HCT116 (cell line): ENCODE data around the gene FBXO42. TPM values are rescaled to one million over a fixed set of nuclear protein-coding genes. Genes with fewer than 3 reads are reported as not detected.

Experiments
- ATAC-seq: fragments of 200-7000 bp; cut with Tn5 transposase; 2 replicates; pipeline ENCODE4 v1.9.1; 2020; ENCODE audit warnings: mild to moderate bottlenecking, moderate library complexity
- BruUV-seq: library from RNA; stranded (reverse); fragments of 400-500 nt; replicated peaks from 2 replicates; lab custom pipeline; 2021; lab: Mats Ljungman, UMichigan
- CTCF ChIA-PET: fragments of 300-600 bp; sonication (Branson Sonifier 250); formaldehyde crosslinking; loops from one replicate; lab custom pipeline; 2021; ENCODE audit warnings: antibody characterized with exemption; lab: Charles Lee
- POLR2A ChIA-PET: fragments of 300-600, 350-600 bp; sonication (Branson Sonifier 250); formaldehyde crosslinking; loops from one replicate; lab custom pipeline; 2021; ENCODE audit warnings: antibody characterized with exemption; lab: Charles Lee
- RAD21 ChIA-PET, 2 experiments: fragments of 300-600 bp; sonication (Branson Sonifier 250); formaldehyde crosslinking; loops; one replicate each; lab custom pipeline; 2023; ENCODE audit warnings: low total read pairs in 2 of 2; ENCODE audit not compliant: uncharacterized antibody in 2 of 2, unreplicated experiment in 2 of 2, low non-redundant PET in 1 of 2; lab: Charles Lee
- DNase-seq: peaks from one replicate; pipeline ENCODE4 v3.0.0-alpha.2; 2010; ENCODE audit warnings: low read depth, low spot score
- H2AFZ ChIP-seq: fragments of 200-600 bp; shearing (Covaris generic), sonication (generic); 2 replicates; pipeline ENCODE4 v1.6.1; 2017; ENCODE audit warnings: low read depth, mixed run types, mixed read lengths, antibody characterized with exemption, low read length; ENCODE audit not compliant: poor library complexity, severe bottlenecking
- H3K27ac ChIP-seq: 2 replicates; pipeline ENCODE4 v1.5.1; 2012; ENCODE audit warnings: low read depth, low read length
- H3K27me3 ChIP-seq: fragments of 200-600 bp; sonication (generic); 2 replicates; pipeline ENCODE4 v1.6.1; 2016; ENCODE audit warnings: mixed run types, low read length, mixed read lengths; ENCODE audit not compliant: insufficient read depth
- H3K36me3 ChIP-seq, 2 experiments: fragments of 200-500 bp in 1 of 2; fragments of 200-600 bp in 1 of 2; sonication (Bioruptor generic) in 1 of 2; sonication (generic) in 1 of 2; 2 replicates each; pipeline versions ENCODE4 v1.5.1 to v1.6.1; 2014 to 2016; ENCODE audit warnings: low read length in 2 of 2, inconsistent platforms in 1 of 2, mixed read lengths in 1 of 2, mixed run types in 1 of 2; ENCODE audit not compliant: insufficient read depth in 2 of 2, control insufficient read depth in 1 of 2
- H3K4me1 ChIP-seq, 2 experiments: fragments of 200-600 bp in 1 of 2; sonication (generic) in 1 of 2; 2 replicates each; pipeline versions ENCODE4 v1.5.1 to v1.6.1; 2012 to 2017; ENCODE audit warnings: low read length in 2 of 2, inconsistent platforms in 1 of 2, mild to moderate bottlenecking in 1 of 2, mixed read lengths in 1 of 2, mixed run types in 1 of 2, moderate library complexity in 1 of 2; ENCODE audit not compliant: insufficient read depth in 2 of 2, control insufficient read depth in 1 of 2
- H3K4me2 ChIP-seq: fragments of 200-600 bp; sonication (generic); 2 replicates; pipeline ENCODE4 v1.6.1; 2017; ENCODE audit warnings: mixed run types, low read length, mixed read lengths
- H3K4me3 ChIP-seq, 2 experiments: fragments of 200-600 bp in 1 of 2; sonication (generic) in 1 of 2; replicated peaks in 1 of 2; 2 replicates each; pipeline ENCODE4 v1.5.1; 2011 to 2016; ENCODE audit warnings: low read length in 2 of 2, control low read depth in 1 of 2, low read depth in 1 of 2, mild to moderate bottlenecking in 1 of 2, mixed read lengths in 1 of 2, mixed run types in 1 of 2
- H3K79me2 ChIP-seq: fragments of 200-600 bp; sonication (generic); 2 replicates; pipeline ENCODE4 v1.6.1; 2017; ENCODE audit warnings: mild to moderate bottlenecking, mixed run types, low read length, moderate library complexity, mixed read lengths; ENCODE audit not compliant: insufficient read depth
- H3K9ac ChIP-seq: fragments of 200-600 bp; sonication (generic); 2 replicates; pipeline ENCODE4 v1.6.1; 2016; ENCODE audit warnings: low read length, mixed read lengths
- H3K9me2 ChIP-seq: fragments of 200-600 bp; sonication (generic), shearing (Covaris generic); 2 replicates; pipeline ENCODE4 v1.6.1; 2017; ENCODE audit warnings: mixed run types, mild to moderate bottlenecking, moderate library complexity; ENCODE audit not compliant: insufficient read depth
- H3K9me3 ChIP-seq, 2 experiments: fragments of 200-500 bp in 1 of 2; fragments of 200-600 bp in 1 of 2; sonication (Bioruptor generic) in 1 of 2; sonication (generic) in 1 of 2; 2 replicates each; pipeline ENCODE4 v1.6.1; 2014 to 2017; ENCODE audit warnings: low read length in 2 of 2, mixed read lengths in 2 of 2, inconsistent platforms in 1 of 2, low read depth in 1 of 2, mild to moderate bottlenecking in 1 of 2, mixed run types in 1 of 2, moderate library complexity in 1 of 2; ENCODE audit not compliant: control insufficient read depth in 1 of 2, insufficient read depth in 1 of 2
- H4K20me1 ChIP-seq: fragments of 200-600 bp; sonication (generic), shearing (Covaris generic); 2 replicates; pipeline ENCODE4 v1.6.1; 2017; ENCODE audit warnings: mixed run types, mild to moderate bottlenecking, moderate library complexity; ENCODE audit not compliant: insufficient read depth
- EZH2 ChIP-seq: fragments of 200-600 bp; sonication (generic); IDR thresholded peaks from 2 replicates; pipeline ENCODE4 v1.6.1; 2017; ENCODE audit warnings: antibody characterized with exemption, mixed run types
- FOSL1 ChIP-seq: IDR thresholded peaks from 2 replicates; pipeline ENCODE4 v1.6.1; 2012; ENCODE audit warnings: low read depth
- JUND ChIP-seq: IDR thresholded peaks from 2 replicates; pipeline ENCODE4 v1.6.1; 2012
- RAD21 ChIP-seq: IDR thresholded peaks from 2 replicates; pipeline ENCODE4 v1.6.1; 2012; ENCODE audit warnings: low read depth, mild to moderate bottlenecking
- REST ChIP-seq: IDR thresholded peaks from 2 replicates; pipeline ENCODE4 v1.6.1; 2012; ENCODE audit warnings: low read depth
- SIN3A ChIP-seq: IDR thresholded peaks from 2 replicates; pipeline ENCODE4 v1.6.1; 2012; ENCODE audit warnings: low read depth
- SP1 ChIP-seq: IDR thresholded peaks from 2 replicates; pipeline ENCODE4 v1.6.1; 2012; ENCODE audit warnings: low read depth
- YY1 ChIP-seq: IDR thresholded peaks from 2 replicates; pipeline ENCODE4 v1.6.1; 2011; ENCODE audit warnings: low read length, low read depth, moderate library complexity, mild to moderate bottlenecking; ENCODE audit not compliant: insufficient replicate concordance; ENCODE audit errors: extremely low read depth
- ZBTB33 ChIP-seq: IDR thresholded peaks from 2 replicates; pipeline ENCODE4 v1.6.1; 2011; ENCODE audit warnings: mild to moderate bottlenecking, low read length, moderate library complexity; ENCODE audit not compliant: insufficient replicate concordance; ENCODE audit errors: extremely low read depth
- intact Hi-C: fragments of 100-400 bp; cut with micrococcal nuclease; formaldehyde crosslinking; loops from 2 replicates; pipeline ENCODE4 v1.10.0; 2022
- total RNA-seq: library from RNA; stranded (reverse); gene quantifications from one replicate; pipeline ENCODE4 v1.2.1, GENCODE V29; 2021; ENCODE audit not compliant: unreplicated experiment

Gene FBXO42
- total RNA-seq, 1 experiment from 2014 or later = 20.6 TPM

- TF ChIP-seq SIN3A = no peak
- TF ChIP-seq, all 23 proteins: peak for 0
These were observed 106.6 kb downstream of the FBXO42 start (continued) for GRCh38 chr1:16245476-16246196.

- Histone ChIP-seq H3K27ac (no peak overlapping the region), H4K20me1 (no peaks in the 10 kb centered on the region), H3K9me3 (no peaks in the 10 kb centered on the region), H3K4me3 (no peak overlapping the region), H3K36me3 (no peaks in the 10 kb centered on the region), H2AFZ (no peak overlapping the region), H3K4me2 (no peak overlapping the region), H3K79me2 (no peaks in the 10 kb centered on the region)
- BruUV-seq = no TSS peak
- intact Hi-C loops = loop anchor here (1.0 to 5.0 kb wide), 4 partner anchors 38 to 165 kb away; no protein-coding TSS in a partner anchor
- ATAC-seq = 0 out of 2 replicates have a peak, but pooled peaks have one; percentile 28
- CTCF ChIA-PET = interaction anchor here (0.6 to 3.1 kb wide), 9 partner anchors 11 to 376 kb away, joined by 3 to 26 read pairs (median 6); partner anchors contain the start of gene FAM131C
- no peak for TF ChIP-seq YY1
- TF ChIP-seq RAD21 = no peak
- TF ChIP-seq SP1 = no peak
- no peak for TF ChIP-seq JUND
- no peak for TF ChIP-seq EZH2
- TF ChIP-seq REST = no peak
- no peak for TF ChIP-seq ZBTB33
- TF ChIP-seq FOSL1 = no peak
- TF ChIP-seq, all 23 proteins: peak for 0
- ChIA-PET RAD21 (interaction anchor here (1.0 to 1.4 kb wide), 5 partner anchors 56 to 166 kb away, joined by 3 to 7 read pairs (median 4); no protein-coding TSS in a partner anchor), POLR2A (interaction anchor here (0.8 kb wide), 1 partner anchor 28 kb away, joined by 3 read pairs; no protein-coding TSS in a partner anchor)
- H3K27me3 ChIP-seq = no peaks in the 10 kb centered on the region
- peaks cover 5 to 17% of the 10 kb centered on the region in 2 experiments for H3K4me1 ChIP-seq
- DNase-seq = no peak
- no peaks in the 10 kb centered on the region for H3K9me2 ChIP-seq
- no peak overlapping the region for H3K9ac ChIP-seq
These were observed 107.5 kb downstream of the FBXO42 start for GRCh38 chr1:16244650-16245285.
